GM21717 (cell line): ENCODE measurements around the gene VASN.

Source experiments
- ATAC-seq: cut with Tn5 transposase; IDR thresholded peaks from one replicate; pipeline ENCODE4 v1.9.1; 2021; ENCODE audit warnings: mild to moderate bottlenecking, moderate library complexity; ENCODE audit not compliant: unreplicated experiment

VASN gene

DNA sequence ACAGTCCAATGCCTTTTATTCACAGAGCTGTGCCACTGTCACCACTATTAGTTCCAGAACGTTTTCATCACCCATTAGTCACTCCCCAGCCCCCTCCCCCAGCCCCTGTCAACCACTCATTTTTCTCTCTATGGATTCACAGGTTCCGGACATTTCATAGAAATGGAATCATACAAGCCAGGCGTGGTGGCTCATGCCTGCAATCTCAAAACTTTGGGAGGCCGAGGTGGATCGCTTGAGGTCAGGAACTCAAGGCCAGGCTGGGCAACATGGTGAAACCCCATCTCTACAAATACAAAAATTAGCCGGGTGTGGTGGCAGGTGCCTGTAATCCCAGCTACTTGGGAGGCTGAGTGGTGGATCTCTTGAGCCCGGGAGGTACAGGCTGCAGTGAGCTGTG, 19.8 kb upstream of the VASN start:
- no peak for ATAC-seq

- no peak for ATAC-seq
Observed at GRCh38 chr16:4352843-4353242, 18.8 kb upstream of the VASN start.

DNA sequence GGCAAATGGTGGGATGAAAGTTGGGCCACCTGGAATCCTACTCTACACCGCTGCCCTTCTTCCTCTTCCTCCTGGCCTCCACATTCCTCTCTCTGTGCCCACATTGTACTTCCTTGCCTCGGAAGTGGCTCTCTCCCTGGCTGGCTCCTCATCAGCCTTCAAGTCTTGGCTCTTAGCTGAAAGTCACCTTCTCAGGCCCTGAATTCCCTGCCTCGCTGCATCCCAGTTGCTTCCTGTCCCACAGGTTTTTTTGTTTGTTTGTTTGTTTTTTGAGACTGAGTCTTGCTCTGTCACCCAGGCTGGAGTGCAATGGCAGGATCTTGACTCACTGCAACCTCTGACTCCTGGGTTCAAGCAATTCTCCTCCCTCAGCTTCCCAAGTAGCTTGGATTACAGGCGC, 18.0 kb upstream of the VASN start:
- ATAC-seq: no peak

GRCh38 chr16:4354512-4355409, 16.9 kb upstream of the VASN start:
- no peak for ATAC-seq

GRCh38 chr16:4356820-4357219, 14.8 kb upstream of the VASN start:
- no peak for ATAC-seq

- no peak for ATAC-seq
Observed at GRCh38 chr16:4358236-4358635, 13.4 kb upstream of the VASN start.

DNA sequence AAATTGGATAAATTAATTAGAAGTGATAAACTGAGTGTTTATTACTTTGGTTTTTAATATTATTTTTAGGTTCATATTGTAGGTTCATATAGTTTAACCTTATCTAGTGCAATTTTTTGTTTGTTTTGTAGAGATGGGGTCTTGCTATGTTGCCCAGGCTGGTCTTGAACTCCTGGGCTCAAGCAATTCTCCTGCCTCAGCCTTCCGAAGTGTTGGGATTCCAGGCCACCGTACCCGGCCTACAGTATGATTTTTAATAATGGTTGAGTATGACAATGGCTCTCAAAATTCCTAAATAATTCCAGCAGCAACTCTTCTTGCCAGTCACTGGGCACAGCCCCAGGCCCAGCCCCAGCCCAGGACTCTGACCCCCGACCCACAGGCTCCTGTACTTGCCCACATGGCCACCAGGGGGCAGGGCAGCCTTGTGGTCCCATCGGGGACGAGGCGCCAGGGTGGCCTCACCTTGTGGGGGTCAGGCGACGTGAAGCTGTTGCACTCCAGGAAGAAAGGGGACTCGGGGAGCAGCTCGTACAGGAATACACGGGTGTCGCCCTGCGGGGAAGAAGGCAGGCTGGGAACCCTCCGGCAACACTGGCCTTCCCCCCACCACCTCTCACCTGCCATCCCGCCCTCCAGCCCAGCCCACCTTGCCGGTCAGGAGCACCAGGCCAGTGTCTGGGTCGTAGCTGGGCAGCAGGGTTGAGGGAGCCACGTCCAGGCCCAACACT, 12.7 kb upstream of the VASN start:
- ATAC-seq: no peak

DNA sequence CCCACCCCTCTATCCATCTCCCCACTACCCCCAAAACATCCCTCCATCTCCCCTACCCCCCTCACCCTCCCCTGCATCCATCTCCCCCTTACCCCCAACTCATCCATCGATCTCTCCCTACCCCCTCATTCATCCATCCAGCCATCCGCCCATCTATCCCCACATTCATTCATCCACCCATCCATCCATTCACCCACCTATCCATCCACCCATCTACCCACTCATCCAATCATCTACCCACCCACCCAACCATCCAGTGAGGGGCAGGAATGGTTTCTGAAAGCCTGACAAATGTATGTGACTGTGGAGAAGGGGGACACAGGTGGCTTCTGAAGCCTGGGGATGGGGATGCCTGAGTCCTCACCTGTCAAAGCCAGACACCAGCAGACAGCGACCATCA, 11.7 kb upstream of the VASN start:
- ATAC-seq: no peak

DNA sequence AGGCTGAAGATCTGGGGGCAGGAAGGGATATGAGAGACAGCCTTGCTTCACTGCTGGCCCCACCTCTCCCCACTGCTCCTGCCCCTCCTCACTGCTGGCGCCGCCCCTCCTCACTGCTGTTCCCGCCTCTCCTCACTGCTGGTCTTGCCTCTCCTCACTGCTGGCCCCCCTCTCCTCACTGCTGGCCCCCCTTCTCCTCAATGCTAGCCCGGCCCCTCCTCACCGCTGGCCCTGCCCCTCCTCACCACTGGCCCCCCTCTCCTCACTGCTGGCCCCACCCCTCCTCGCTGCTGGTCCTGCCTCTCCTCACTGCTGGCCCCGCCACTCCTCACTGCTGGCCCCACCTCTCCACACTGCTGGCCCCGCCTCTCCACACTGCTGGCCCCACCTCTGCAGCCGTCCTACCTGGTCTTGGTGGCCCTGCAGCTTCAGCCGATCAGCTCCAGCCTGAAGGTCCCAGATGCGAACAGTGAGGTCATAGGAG, 11.1 kb upstream of the VASN start:
- no peak for ATAC-seq

DNA sequence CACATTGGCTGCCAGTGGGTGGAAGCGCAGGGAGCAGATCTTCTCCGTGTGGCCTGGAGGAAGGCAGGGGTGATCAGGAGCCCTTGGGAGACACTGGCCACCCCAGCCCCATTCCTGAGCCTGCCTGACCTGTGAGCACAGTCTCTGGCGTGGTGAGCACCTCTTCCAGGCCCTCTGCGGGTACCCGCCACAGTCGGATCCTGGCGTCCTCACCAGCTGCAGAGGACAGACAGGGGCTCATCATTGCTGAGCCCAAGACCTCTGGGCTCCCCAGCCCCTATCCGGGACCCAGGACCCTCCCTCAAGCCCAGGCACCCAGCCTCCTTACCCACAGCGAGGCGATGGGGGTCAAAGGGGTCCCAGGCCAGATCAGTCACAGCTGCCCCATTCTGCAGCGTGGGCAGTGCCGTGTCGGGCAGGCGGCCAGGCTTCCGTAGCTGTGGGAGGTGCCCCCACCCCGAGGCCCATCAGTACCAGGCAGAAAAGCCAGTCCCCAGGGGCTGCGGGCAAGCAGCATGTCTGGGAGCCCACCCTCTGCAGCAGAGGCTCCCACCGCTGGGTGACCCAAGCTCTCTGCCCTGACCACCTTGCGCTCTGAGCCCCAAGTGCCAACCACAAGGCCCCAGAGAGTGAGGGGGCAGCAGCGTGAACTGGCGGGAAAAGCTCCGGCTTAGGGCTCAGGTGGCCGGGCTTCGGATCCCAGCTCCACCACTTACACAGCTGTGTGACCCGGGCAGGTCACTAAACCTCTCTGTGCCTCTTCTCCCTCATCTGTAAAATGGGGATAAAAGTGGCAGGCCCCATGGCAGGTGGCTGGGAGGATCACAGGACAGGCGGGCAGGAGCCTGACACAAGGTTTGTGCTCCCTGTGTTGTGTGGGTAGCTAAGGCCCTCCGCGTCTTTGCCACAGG, 10.4 kb upstream of the VASN start:
- ATAC-seq: no peak

DNA sequence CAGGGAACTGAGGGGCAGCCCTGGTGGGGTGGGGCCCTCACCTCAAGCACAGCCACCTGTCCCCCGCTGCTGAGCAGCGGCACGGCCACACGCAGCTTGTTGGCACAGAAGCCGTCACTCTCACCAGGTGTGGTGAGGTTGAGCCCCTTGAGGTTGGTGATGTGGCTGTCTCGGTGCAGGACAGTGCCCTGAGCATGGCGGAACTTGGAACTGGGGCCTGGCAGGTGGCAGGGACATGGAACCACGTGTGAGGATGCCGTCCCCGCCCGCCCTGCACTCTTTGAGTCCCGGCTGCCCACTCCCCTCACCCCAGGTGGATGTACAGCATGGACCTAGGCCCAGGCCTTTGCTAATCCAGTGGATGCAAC, 9.7 kb upstream of the VASN start:
- ATAC-seq: no peak

DNA sequence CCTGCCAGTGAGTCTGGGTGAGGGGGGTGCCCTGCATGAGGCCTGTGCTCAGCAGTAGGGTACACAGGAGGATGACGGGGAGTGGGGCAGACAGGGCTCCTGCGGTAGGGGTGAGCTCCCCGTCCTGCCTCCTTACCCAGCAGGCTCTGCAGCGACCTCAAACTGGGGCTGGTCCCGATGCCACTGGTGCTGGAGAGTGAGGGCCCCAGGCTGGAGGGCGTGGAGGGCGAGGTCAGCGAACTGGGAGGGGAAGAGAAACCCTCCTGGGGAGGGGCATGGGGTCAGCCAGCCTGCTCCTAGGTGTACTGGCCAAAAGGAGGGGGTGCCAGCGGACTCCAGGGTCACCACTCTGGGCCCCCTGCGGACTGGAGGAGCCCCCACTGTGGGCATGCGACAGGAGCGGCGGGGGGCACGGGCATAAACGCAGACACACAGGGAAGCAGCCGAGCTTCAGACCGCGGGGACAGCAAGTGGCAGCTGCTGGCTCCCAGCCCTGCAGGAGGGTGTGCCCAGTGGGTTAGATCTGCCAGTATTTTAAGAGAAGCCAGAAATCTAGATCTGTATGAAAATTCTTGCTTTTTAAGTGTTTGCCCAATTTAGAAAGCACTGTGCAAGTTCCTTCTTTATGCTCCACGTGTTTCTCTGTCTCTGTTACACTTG, 9.0 kb upstream of the VASN start:
- no peak for ATAC-seq

DNA sequence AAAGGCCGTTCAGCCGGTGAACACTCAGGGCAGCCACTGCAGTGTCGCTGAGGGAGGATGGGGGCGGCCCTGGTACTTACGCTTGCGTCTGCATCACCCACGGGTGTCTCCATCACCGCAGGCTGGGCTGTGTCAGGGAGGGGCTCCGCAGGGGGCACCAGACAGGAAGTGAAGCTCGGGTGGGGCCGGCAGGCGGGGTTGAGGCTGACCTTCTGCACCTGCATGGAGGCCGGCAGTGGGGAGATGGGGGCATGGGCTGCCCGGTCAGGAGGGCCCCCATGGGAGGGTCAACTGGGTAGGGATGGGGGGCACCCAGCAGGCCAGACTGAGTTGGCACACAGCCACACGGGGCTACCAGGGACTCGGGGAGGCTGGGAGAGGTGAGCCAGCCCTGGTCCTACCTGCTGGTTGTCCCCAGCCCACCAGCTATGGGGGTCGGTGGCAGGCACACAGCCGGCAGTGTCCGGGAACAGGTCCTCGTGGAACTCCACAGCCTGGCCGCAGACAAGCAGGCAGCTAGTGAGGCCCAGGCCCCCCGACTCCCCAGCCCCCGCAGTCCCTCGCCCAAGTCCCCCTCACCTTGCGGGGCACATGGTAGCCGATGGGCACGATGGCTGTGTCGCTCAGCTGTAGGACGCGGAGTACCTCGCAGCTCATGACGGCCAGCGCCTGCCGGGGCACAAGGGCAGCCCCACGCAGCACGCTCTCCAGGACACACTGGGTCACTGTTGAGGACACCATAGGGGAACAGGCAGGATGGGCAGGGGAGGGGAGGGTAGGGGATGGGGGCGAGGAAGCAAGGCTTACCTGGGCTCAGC, 7.2 kb upstream of the VASN start:
- ATAC-seq: no peak

GRCh38 chr16:4365014-4365406, 6.6 kb upstream of the VASN start:
- ATAC-seq: no peak

DNA sequence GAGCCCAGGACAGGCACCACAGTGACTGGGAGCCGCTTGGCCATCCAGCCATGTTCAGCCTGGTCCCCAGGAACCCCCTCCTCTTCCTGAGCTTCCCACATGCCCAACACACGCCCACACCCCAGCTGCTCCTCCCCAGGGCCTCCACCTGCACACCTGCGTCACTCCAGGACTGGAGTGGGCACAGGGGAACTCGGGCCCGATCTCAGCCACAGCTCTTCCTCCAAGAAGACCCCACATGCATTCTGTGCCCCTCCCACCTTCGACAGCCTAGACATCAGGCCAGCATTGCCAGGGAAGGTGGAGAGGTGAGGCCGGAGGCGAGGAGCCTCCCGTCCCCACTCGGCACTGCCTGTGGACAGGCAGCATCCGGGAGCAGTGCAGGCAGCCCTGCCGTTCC, 6.0 kb upstream of the VASN start:
- ATAC-seq: no peak

DNA sequence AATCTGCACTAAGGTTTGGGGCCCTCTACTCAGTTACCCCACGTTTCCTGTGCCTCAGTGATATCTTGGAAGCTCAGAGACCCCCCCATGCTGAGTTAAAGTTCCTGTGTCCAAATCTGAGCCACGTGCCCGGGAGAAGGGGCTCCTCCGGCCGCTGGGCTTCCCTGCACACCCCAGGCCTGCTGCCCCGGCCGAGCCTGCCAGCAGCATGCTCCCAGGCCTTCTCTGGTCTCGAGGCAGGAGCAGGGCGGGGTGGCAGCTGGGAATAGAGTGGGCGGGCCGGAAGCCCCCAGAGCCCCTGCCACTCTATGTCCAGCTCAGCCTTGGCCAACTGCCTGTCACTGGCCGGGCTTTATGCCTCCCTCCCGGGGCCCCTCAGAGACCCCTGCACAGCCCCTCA, 5.6 kb upstream of the VASN start:
- no peak for ATAC-seq

GRCh38 chr16:4367393-4367856, 4.2 kb upstream of the VASN start:
- no peak for ATAC-seq

DNA sequence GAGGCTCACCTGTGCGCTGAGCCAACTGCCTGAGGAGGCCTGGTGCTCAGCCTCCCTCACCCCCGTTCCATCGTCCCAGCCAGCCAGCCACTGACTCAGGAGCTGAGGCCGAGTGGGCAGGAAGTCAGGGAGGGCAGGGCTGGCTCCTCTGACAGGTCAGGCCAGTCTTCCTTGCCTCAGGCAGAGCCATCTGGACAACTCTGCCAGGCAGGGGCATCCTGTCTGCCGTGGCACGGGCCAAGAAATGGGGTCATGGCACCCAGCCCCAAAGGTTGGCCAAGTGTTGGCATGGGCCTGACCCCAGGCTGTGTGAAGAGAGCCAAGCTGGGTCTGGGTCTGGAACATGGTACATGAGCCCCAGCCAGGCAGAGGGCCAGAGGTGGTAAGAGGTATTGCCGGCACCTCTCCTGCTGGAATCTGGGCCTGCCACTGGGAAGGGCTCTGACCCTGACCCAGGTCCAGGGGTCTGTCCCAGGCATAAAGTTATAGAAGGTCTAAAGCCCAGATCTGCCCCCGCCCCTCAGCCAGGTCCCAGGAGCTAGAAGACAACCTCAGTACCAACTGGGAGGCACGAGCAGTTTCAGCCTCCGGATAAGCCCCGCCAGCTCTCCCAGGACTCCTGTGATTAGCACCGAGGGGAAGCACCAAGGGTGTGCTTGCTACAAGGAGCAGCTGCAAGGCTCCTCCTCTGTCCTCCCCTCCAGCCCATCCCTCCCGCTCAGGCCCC, 2.5 kb upstream of the VASN start:
- ATAC-seq: no peak

DNA sequence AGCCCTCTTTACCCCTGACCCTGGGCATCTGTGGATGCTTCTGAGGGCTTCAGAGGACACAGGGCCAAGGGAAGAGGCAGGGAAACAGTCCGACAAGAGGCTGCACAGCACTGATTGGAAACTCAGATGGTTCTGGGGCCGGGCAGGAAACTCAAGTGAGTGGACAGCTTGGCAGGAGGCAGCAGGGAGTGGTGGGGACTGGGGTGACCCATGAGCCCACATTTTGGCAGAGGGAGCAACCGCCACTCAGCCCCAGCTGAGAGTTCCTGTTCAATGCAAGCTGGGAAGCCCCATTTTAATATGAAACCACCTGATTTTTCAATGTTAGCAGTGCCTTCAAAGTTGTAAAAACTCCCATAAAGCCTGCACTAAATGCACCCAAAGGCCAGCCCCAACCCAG, 1.5 kb upstream of the VASN start:
- ATAC-seq: no peak
